ENCODE results near the gene ASCC1.

- TF ChIP-seq, protein P1, sequence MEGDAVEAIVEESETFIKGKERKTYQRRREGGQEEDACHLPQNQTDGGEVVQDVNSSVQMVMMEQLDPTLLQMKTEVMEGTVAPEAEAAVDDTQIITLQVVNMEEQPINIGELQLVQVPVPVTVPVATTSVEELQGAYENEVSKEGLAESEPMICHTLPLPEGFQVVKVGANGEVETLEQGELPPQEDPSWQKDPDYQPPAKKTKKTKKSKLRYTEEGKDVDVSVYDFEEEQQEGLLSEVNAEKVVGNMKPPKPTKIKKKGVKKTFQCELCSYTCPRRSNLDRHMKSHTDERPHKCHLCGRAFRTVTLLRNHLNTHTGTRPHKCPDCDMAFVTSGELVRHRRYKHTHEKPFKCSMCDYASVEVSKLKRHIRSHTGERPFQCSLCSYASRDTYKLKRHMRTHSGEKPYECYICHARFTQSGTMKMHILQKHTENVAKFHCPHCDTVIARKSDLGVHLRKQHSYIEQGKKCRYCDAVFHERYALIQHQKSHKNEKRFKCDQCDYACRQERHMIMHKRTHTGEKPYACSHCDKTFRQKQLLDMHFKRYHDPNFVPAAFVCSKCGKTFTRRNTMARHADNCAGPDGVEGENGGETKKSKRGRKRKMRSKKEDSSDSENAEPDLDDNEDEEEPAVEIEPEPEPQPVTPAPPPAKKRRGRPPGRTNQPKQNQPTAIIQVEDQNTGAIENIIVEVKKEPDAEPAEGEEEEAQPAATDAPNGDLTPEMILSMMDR (IDR thresholded peaks at IDR 0.05; ENCODE audit: insufficient read depth, low read length, poor library complexity, severe bottlenecking), result no peak
- TF ChIP-seq EZH2phosphoT487 (conservative IDR thresholded peaks at IDR 0.05; ENCODE audit: low read length), result no peak
Observed at GRCh38 chr10:72056113-72056512, 160.0 kb downstream of the ASCC1 start.

All from SU-DHL-6 (cell line).